Transverse colon (tissue), 4 donors: ENCODE results near the gene SCAMP3.

Experiments
- CTCF ChIP-seq, 5 experiments: fragments of 200-600 bp in 3 of 5; fragments of 450-650 bp in 2 of 5; sonication (generic) in 3 of 5; IDR thresholded peaks; 1 replicate in 2 of 5; 2 replicates in 3 of 5; pipeline ENCODE4 v1.5.1; 2016 to 2017; ENCODE audit warnings: antibody characterized with exemption in 5 of 5, inconsistent platforms in 3 of 5, mild to moderate bottlenecking in 2 of 5, moderate library complexity in 1 of 5
- POLR2A ChIP-seq: fragments of 450-650 bp; IDR thresholded peaks from one replicate; pipeline ENCODE4 v1.6.1; 2016; ENCODE audit warnings: antibody characterized with exemption, mild to moderate bottlenecking, moderate library complexity
- POLR2AphosphoS5 ChIP-seq, 3 donors: sonication (generic); formaldehyde crosslinking; IDR thresholded peaks; one replicate each; pipeline ENCODE4 v1.6.1; 2016; ENCODE audit warnings: antibody characterized with exemption in 3 of 3

- peak in 1 of 5 experiments; percentile 4 for TF ChIP-seq CTCF (IDR thresholded peaks at IDR 0.05)
- no peak for TF ChIP-seq POLR2A
- no peak for TF ChIP-seq POLR2AphosphoS5 (IDR thresholded peaks at IDR 0.05)
Measured at GRCh38 chr1:155254714-155255242, 7.4 kb downstream of the SCAMP3 start.
